22Rv1 (cell line): Measurements from ENCODE around the gene FLAD1.

Experiments used
- ZFX ChIP-seq: fragments of 450-650 bp; IDR thresholded peaks from 2 replicates; pipeline ENCODE4 v1.6.1; 2017; ENCODE audit warnings: antibody characterized with exemption, borderline replicate concordance
- TF ChIP-seq, protein P1 (sequence below): fragments of 450-650 bp; IDR thresholded peaks from 2 replicates; pipeline ENCODE4 v1.5.1; 2017; ENCODE audit warnings: mild to moderate bottlenecking

DNA sequence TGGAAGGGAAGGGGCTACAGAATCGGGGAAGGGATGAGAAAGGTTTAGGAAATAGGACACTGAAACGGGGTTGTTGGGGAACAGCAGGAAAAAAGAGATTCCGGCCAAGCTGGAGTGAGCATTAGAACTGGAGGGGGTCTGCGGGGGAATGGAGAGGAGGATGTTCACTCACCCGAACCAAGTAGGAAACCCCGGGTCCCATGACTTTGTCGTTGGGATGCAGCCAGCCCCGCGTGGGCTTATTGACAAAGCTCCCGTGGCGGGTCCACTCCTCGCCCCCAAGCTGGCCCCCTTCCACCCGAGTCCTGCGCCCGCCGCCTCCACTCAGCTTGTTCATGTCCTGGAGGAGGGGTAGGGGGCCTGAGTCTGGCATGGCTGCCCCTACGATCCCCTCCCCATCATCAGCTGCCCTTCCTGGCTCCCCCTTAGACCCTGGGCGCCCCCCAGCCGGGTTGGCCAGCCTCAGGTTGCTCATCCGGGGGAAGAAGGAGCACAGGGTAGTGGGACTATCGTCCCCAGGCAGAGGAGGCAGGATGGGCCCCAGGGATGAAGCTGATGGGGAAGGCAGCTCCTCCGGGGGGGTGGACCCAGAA is 13.2 kb upstream of the FLAD1 start:
- TF ChIP-seq, protein P1, sequence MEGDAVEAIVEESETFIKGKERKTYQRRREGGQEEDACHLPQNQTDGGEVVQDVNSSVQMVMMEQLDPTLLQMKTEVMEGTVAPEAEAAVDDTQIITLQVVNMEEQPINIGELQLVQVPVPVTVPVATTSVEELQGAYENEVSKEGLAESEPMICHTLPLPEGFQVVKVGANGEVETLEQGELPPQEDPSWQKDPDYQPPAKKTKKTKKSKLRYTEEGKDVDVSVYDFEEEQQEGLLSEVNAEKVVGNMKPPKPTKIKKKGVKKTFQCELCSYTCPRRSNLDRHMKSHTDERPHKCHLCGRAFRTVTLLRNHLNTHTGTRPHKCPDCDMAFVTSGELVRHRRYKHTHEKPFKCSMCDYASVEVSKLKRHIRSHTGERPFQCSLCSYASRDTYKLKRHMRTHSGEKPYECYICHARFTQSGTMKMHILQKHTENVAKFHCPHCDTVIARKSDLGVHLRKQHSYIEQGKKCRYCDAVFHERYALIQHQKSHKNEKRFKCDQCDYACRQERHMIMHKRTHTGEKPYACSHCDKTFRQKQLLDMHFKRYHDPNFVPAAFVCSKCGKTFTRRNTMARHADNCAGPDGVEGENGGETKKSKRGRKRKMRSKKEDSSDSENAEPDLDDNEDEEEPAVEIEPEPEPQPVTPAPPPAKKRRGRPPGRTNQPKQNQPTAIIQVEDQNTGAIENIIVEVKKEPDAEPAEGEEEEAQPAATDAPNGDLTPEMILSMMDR, result no peak
- TF ChIP-seq ZFX, result no peak
